ENCODE data around the gene ANO5.

Gene ANO5, protein sequence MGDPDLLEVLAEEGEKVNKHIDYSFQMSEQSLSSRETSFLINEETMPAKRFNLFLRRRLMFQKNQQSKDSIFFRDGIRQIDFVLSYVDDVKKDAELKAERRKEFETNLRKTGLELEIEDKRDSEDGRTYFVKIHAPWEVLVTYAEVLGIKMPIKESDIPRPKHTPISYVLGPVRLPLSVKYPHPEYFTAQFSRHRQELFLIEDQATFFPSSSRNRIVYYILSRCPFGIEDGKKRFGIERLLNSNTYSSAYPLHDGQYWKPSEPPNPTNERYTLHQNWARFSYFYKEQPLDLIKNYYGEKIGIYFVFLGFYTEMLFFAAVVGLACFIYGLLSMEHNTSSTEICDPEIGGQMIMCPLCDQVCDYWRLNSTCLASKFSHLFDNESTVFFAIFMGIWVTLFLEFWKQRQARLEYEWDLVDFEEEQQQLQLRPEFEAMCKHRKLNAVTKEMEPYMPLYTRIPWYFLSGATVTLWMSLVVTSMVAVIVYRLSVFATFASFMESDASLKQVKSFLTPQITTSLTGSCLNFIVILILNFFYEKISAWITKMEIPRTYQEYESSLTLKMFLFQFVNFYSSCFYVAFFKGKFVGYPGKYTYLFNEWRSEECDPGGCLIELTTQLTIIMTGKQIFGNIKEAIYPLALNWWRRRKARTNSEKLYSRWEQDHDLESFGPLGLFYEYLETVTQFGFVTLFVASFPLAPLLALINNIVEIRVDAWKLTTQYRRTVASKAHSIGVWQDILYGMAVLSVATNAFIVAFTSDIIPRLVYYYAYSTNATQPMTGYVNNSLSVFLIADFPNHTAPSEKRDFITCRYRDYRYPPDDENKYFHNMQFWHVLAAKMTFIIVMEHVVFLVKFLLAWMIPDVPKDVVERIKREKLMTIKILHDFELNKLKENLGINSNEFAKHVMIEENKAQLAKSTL

GRCh38 chr11:22192642-22193347, at the start of gene ANO5:
Gene ANO5, plus strand, starts transcription at chr11:22193085. Its CDS starts 408 bp downstream, at chr11:22193493.
- TF ChIP-seq CTCF (IDR thresholded peaks at IDR 0.05; ENCODE audit: borderline replicate concordance, control extremely low read depth, extremely low read depth, insufficient read depth, missing control alignments), result no peak
- DNase-seq (ENCODE audit: low spot score), result peak; percentile 78
- in situ Hi-C loops (cut with MboI; ENCODE audit: low sequenced_read_pairs, unreplicated experiment), result loop anchor here (25.0 kb wide), 1 partner anchor 620 kb away; no protein-coding TSS in a partner anchor

GRCh38 chr11:22151649-22152197, 41.2 kb upstream of the ANO5 start:
- DNase-seq (ENCODE audit: low spot score), result no peak
- in situ Hi-C loops (cut with MboI; ENCODE audit: low sequenced_read_pairs, unreplicated experiment), result no loop called here
- TF ChIP-seq CTCF (IDR thresholded peaks at IDR 0.05; ENCODE audit: borderline replicate concordance, control extremely low read depth, extremely low read depth, insufficient read depth, missing control alignments), result no peak

- in situ Hi-C loops (cut with MboI; ENCODE audit: low sequenced_read_pairs, unreplicated experiment), result no loop called here
- TF ChIP-seq CTCF (IDR thresholded peaks at IDR 0.05; ENCODE audit: borderline replicate concordance, control extremely low read depth, extremely low read depth, insufficient read depth, missing control alignments), result no peak
- DNase-seq (ENCODE audit: low spot score), result no peak
Measured at GRCh38 chr11:22157531-22157930, 35.4 kb upstream of the ANO5 start.

- TF ChIP-seq CTCF (IDR thresholded peaks at IDR 0.05; ENCODE audit: borderline replicate concordance, control extremely low read depth, extremely low read depth, insufficient read depth, missing control alignments), result no peak
- in situ Hi-C loops (cut with MboI; ENCODE audit: low sequenced_read_pairs, unreplicated experiment), result loop anchor here (10.0 kb wide), 1 partner anchor 143 kb away; no protein-coding TSS in a partner anchor
- no peak for DNase-seq (ENCODE audit: low spot score)
Measured at GRCh38 chr11:22161489-22161888, 31.4 kb upstream of the ANO5 start.

DNA sequence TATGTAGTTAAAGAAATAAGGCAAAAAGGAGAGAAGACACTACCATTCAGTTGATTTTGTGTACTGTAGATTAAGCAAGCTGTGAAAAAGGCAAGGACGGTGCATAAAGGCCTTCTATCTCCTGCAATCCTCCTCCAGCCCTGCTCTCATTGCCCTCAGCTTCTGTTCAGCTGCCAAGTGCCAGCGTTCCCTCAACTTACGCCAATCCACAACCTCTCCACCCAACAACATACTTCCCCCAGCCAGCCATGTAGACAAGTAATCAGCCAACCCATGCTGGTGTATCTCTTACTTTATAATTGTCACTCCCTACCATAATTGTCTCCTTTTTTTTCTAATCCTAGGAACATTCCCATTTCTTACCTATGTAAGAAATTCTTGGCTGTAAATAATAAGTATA, 30.1 kb upstream of the ANO5 start:
- no peak for DNase-seq (ENCODE audit: low spot score)

More for the DNA sequence above, 30.1 kb upstream of the ANO5 start:
- in situ Hi-C loops (cut with MboI; ENCODE audit: low sequenced_read_pairs, unreplicated experiment), result loop anchor here (10.0 kb wide), 1 partner anchor 142 kb away; no protein-coding TSS in a partner anchor
- TF ChIP-seq CTCF (IDR thresholded peaks at IDR 0.05; ENCODE audit: borderline replicate concordance, control extremely low read depth, extremely low read depth, insufficient read depth, missing control alignments), result no peak
